Testis (tissue), 3 donors: ENCODE data around the gene TTC22. TPM values are rescaled to one million over a fixed set of nuclear protein-coding genes. Genes with fewer than 3 reads are reported as not detected.

ENCODE experiments used
- DNase-seq: peaks from one replicate; pipeline ENCODE4 v3.0.0-alpha.2; 2019
- H3K27ac ChIP-seq, 2 donors: fragments of 200-600 bp; sonication (generic); one replicate each; pipeline ENCODE4 v1.5.1; 2019
- H3K27me3 ChIP-seq: fragments of 200-600 bp; sonication (generic); one replicate; pipeline ENCODE4 v1.5.1; 2019
- H3K36me3 ChIP-seq: fragments of 200-600 bp; sonication (generic); one replicate; pipeline ENCODE4 v1.5.1; 2017; ENCODE audit warnings: low read depth; ENCODE audit errors: missing control alignments
- H3K4me1 ChIP-seq: fragments of 200-600 bp; sonication (generic); one replicate; pipeline ENCODE4 v1.5.1; 2019
- H3K4me3 ChIP-seq, 2 donors: fragments of 200-600 bp; sonication (generic); one replicate each; pipeline ENCODE4 v1.5.1; 2017 to 2019
- H3K9me3 ChIP-seq: fragments of 200-600 bp; sonication (generic); one replicate; pipeline ENCODE4 v1.5.1; 2017
- CTCF ChIP-seq, 3 experiments: fragments of 450-650 bp in 2 of 3; fragments of 200-600 bp in 1 of 3; sonication (generic) in 1 of 3; IDR thresholded peaks; one replicate each; pipeline ENCODE4 v1.5.1; 2016 to 2019; ENCODE audit warnings: antibody characterized with exemption in 3 of 3, mild to moderate bottlenecking in 2 of 3, moderate library complexity in 1 of 3
- POLR2A ChIP-seq: fragments of 450-650 bp; IDR thresholded peaks from one replicate; pipeline ENCODE4 v1.6.1; 2017; ENCODE audit warnings: antibody characterized with exemption, mild to moderate bottlenecking, moderate library complexity
- WGBS, 2 donors: methylation state at CpG; one replicate each; pipeline ENCODE4 v1.1.5; 2018; 5-methylcytosine and 5-hydroxymethylcytosine counted together
- intact Hi-C: fragments of 100-400 bp; cut with DNase I; formaldehyde crosslinking; loops from one replicate; pipeline ENCODE4 v1.15.1; 2023; ENCODE audit warnings: low total_unique reads
- polyA plus RNA-seq: library from polyadenylated mRNA; stranded (reverse); fragments of 350-450 nt; fragmentation: Illumina TruSeq; extraction: RNeasy Lipid Tissue Mini Kit (QIAGEN cat#74804); gene quantifications from one replicate; pipeline ENCODE4 v1.2.3, GENCODE V29; 2014; ENCODE audit warnings: low read depth, low replicate concordance; ENCODE audit not compliant: insufficient read depth
- total RNA-seq, 2 donors: library from RNA; depleted of rRNA; stranded (reverse); fragments of >200 nt; gene quantifications; one replicate each; pipeline ENCODE4 v1.2.3, GENCODE V29; 2016

Gene TTC22
- total and polyA plus RNA-seq, 3 donors from 2014 or later, result 0.94 to 2.4 (median 1.7) TPM

- Histone ChIP-seq H3K36me3 (no peaks in the 10 kb centered on the region), H3K4me1 (no peaks in the 10 kb centered on the region), H3K4me3 (no peak overlapping the region), H3K27ac (no peak overlapping the region), H3K9me3 (no peaks in the 10 kb centered on the region), H3K27me3 (no peaks in the 10 kb centered on the region)
- TF ChIP-seq CTCF (IDR thresholded peaks at IDR 0.05), result no peak
- TF ChIP-seq POLR2A, result no peak
- DNase-seq, result no peak
- intact Hi-C loops, result no loop called here
- WGBS, 2 donors, result 92 to 95% methylated on average over 5 to 7 of the region's 7 CpGs
Observed at GRCh38 chr1:54848134-54848948, 47.2 kb upstream of the TTC22 start.

GRCh38 chr1:54846716-54847284 lies 45.7 kb upstream of the TTC22 start:
- H3K4me1 ChIP-seq, result no peaks in the 10 kb centered on the region
- H3K27me3 ChIP-seq, result no peaks in the 10 kb centered on the region
- intact Hi-C loops, result no loop called here
- no peak overlapping the region for H3K4me3 ChIP-seq
- no peak for DNase-seq
- no peak for TF ChIP-seq POLR2A
- no peak for TF ChIP-seq CTCF (IDR thresholded peaks at IDR 0.05)
- H3K36me3 ChIP-seq, result no peaks in the 10 kb centered on the region
- no peak overlapping the region for H3K27ac ChIP-seq
- WGBS, 2 donors, result 90 to 94% methylated on average over 9 of the region's 9 CpGs
- H3K9me3 ChIP-seq, result no peaks in the 10 kb centered on the region

- Histone ChIP-seq H3K4me3 (no peak overlapping the region), H3K9me3 (no peaks in the 10 kb centered on the region), H3K27ac (no peak overlapping the region), H3K36me3 (no peaks in the 10 kb centered on the region), H3K4me1 (no peaks in the 10 kb centered on the region), H3K27me3 (no peaks in the 10 kb centered on the region)
- TF ChIP-seq CTCF (IDR thresholded peaks at IDR 0.05) (no peak), POLR2A (no peak)
- intact Hi-C loops, result no loop called here
- 92 to 97% methylated on average over 3 of the region's 3 CpGs for whole genome bisulfite sequencing, 2 donors
- no peak for DNase-seq
Observed at GRCh38 chr1:54846301-54846700, 45.2 kb upstream of the TTC22 start.

- TF ChIP-seq POLR2A (no peak), CTCF (IDR thresholded peaks at IDR 0.05) (no peak)
- no peak for DNase-seq
- H3K4me3 ChIP-seq, result no peak overlapping the region
- no peaks in the 10 kb centered on the region for H3K9me3 ChIP-seq
- no peaks in the 10 kb centered on the region for H3K27me3 ChIP-seq
- intact Hi-C loops, result no loop called here
- no peak overlapping the region for H3K27ac ChIP-seq
- H3K36me3 ChIP-seq, result no peaks in the 10 kb centered on the region
- WGBS, 2 donors, result 81 to 82% methylated on average over 5 of the region's 5 CpGs
- no peaks in the 10 kb centered on the region for H3K4me1 ChIP-seq
Observed at GRCh38 chr1:54845772-54846171, 44.6 kb upstream of the TTC22 start.
